ENCODE results near the gene CHCHD6. TPM values are rescaled to one million over a fixed set of nuclear protein-coding genes. Genes with fewer than 3 reads are reported as not detected.

Gene CHCHD6
- total and polyA plus RNA-seq, 2 donors (not counting 3 experiments of a cell fraction or from before 2014, with no cell fraction given), result 8.4 to 10.1 TPM

DNA sequence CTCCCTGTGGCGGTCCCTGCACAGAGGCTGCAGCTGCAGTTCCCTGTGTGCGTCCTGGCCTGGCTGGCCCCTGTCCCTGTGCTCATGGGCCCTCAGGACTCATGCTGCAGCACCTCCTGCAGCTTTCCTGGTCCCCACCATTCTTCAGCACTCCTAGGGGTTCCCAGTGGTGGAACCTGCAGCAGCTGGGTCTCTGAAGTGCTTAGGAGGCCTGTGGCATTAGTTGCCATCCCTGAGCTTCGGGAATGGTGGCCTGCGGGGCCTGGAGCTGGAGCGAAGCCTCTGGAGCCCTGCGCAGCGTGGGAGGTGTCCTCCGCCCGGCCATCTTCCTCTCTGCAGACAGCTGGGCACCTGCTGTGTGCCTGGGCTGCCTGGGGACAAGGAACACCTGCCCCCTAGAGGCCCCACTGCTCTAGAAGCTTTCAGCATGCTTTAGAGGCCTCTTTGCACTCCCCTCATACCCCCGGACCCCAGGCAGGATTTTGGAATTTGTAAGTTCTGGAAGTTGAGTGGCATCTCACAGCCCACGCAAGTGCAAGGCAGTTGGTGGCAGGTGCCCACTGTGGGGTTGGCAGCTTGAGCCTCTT is 292.0 kb downstream of the CHCHD6 start:
- no peaks in the 10 kb centered on the region for H3K9me1 ChIP-seq (replicated peaks; ENCODE audit: control insufficient read depth, extremely low read depth, insufficient read depth, low read length)
- H3K4me1 ChIP-seq (ENCODE audit: control insufficient read depth, extremely low read depth, insufficient read depth, low read length), result no peaks in the 10 kb centered on the region
- H2AFZ ChIP-seq (ENCODE audit: low read depth, low read length), result no peak overlapping the region
- FAIRE-seq, result no peak
- no peak overlapping the region for H3K27ac ChIP-seq (ENCODE audit: insufficient read depth, low read depth, low read length)
- H3K79me2 ChIP-seq (ENCODE audit: control insufficient read depth, insufficient read depth, low read length), result no peaks in the 10 kb centered on the region
- no peaks in the 10 kb centered on the region for H3K36me3 ChIP-seq (ENCODE audit: control insufficient read depth in 2 of 2, extremely low read depth in 1 of 2, insufficient read depth in 2 of 2, low read length in 2 of 2)
- ChIA-PET POLR2A (no interaction called here), CTCF (interaction anchor here (0.7 to 2.0 kb wide), 10 partner anchors 11 to 579 kb away, joined by 3 to 8 read pairs (median 3); partner anchors contain the start of gene PLXNA1)
- no peaks in the 10 kb centered on the region for H4K20me1 ChIP-seq (replicated peaks; ENCODE audit: control insufficient read depth, extremely low read depth, insufficient read depth, low read length)
- DNase-seq (ENCODE audit: low read depth, low spot score), result no peak
- TF ChIP-seq, protein P1, sequence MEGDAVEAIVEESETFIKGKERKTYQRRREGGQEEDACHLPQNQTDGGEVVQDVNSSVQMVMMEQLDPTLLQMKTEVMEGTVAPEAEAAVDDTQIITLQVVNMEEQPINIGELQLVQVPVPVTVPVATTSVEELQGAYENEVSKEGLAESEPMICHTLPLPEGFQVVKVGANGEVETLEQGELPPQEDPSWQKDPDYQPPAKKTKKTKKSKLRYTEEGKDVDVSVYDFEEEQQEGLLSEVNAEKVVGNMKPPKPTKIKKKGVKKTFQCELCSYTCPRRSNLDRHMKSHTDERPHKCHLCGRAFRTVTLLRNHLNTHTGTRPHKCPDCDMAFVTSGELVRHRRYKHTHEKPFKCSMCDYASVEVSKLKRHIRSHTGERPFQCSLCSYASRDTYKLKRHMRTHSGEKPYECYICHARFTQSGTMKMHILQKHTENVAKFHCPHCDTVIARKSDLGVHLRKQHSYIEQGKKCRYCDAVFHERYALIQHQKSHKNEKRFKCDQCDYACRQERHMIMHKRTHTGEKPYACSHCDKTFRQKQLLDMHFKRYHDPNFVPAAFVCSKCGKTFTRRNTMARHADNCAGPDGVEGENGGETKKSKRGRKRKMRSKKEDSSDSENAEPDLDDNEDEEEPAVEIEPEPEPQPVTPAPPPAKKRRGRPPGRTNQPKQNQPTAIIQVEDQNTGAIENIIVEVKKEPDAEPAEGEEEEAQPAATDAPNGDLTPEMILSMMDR (IDR thresholded peaks at IDR 0.05; ENCODE audit: extremely low read depth in 1 of 2, insufficient read depth in 1 of 2, low read depth in 1 of 2, low read length in 2 of 2), result peak; percentile 4 to 13
- TF ChIP-seq EZH2 (IDR thresholded peaks at IDR 0.05; ENCODE audit: borderline replicate concordance, low read depth, low read length, severe bottlenecking), result no peak
- H3K9ac ChIP-seq (replicated peaks; ENCODE audit: extremely low read depth, insufficient read depth, low read length), result no peak overlapping the region
- dilution Hi-C loops (cut with MboI; ENCODE audit: extremely low pct_ligation_motif_present, low sequenced_read_pairs), result no loop called here
- no peaks in the 10 kb centered on the region for H3K27me3 ChIP-seq (ENCODE audit: control insufficient read depth in 2 of 2, insufficient read depth in 2 of 2, low read length in 2 of 2)
- H3K4me3 ChIP-seq (replicated peaks in 1 of 3; ENCODE audit: insufficient read depth in 1 of 3, low read depth in 1 of 3, low read length in 3 of 3), result no peak overlapping the region
- H3K9me3 ChIP-seq (replicated peaks; ENCODE audit: control insufficient read depth, insufficient read depth, low read length), result no peaks in the 10 kb centered on the region
- intact Hi-C loops (cut with micrococcal nuclease), result no loop called here
- BruUV-seq (replicated peaks), result no TSS peak
- no peak overlapping the region for H3K4me2 ChIP-seq (ENCODE audit: insufficient read depth, low read length)

DNA sequence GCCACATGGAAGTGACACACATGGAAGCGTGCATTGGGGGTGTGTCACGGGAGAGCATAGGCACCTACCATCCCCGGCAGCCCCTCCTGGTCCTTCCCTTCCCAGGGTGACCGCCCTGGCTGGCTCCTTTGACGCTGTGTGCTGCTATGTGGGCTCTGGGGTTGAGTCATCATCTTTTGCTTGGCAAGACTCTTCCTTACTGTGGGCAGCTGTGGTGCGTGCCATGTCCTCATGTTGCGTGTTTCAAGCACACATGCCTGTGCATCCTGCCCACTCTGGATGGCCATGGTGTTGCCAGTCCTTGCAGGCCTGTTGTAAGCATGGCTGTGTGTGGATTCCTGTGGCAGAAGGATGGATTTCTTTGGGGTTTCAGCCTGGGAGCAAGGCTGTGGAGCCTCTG is 292.9 kb downstream of the CHCHD6 start:
- dilution Hi-C loops (cut with MboI; ENCODE audit: extremely low pct_ligation_motif_present, low sequenced_read_pairs), result no loop called here
- H3K9me3 ChIP-seq (replicated peaks; ENCODE audit: control insufficient read depth, insufficient read depth, low read length), result no peaks in the 10 kb centered on the region
- no TSS peak for BruUV-seq (replicated peaks)

More for the DNA sequence above, 292.9 kb downstream of the CHCHD6 start:
- H3K4me1 ChIP-seq (ENCODE audit: control insufficient read depth, extremely low read depth, insufficient read depth, low read length), result peaks cover 4% of the 10 kb centered on the region
- no peak overlapping the region for H3K9ac ChIP-seq (replicated peaks; ENCODE audit: extremely low read depth, insufficient read depth, low read length)
- no peaks in the 10 kb centered on the region for H3K36me3 ChIP-seq (ENCODE audit: control insufficient read depth in 2 of 2, extremely low read depth in 1 of 2, insufficient read depth in 2 of 2, low read length in 2 of 2)
- H3K79me2 ChIP-seq (ENCODE audit: control insufficient read depth, insufficient read depth, low read length), result no peaks in the 10 kb centered on the region
- H3K4me3 ChIP-seq (replicated peaks in 1 of 3; ENCODE audit: insufficient read depth in 1 of 3, low read depth in 1 of 3, low read length in 3 of 3), result no peak overlapping the region
- no peak for DNase-seq (ENCODE audit: low read depth, low spot score)
- ChIA-PET POLR2A (no interaction called here), CTCF (interaction anchor here (1.0 to 2.0 kb wide), 3 partner anchors 12 to 245 kb away, joined by 3 to 8 read pairs (median 3); no protein-coding TSS in a partner anchor)
- no peak for FAIRE-seq
- no peak overlapping the region for H3K4me2 ChIP-seq (ENCODE audit: insufficient read depth, low read length)
- H3K27me3 ChIP-seq (ENCODE audit: control insufficient read depth in 2 of 2, insufficient read depth in 2 of 2, low read length in 2 of 2), result no peaks in the 10 kb centered on the region
- intact Hi-C loops (cut with micrococcal nuclease), result no loop called here
- H4K20me1 ChIP-seq (replicated peaks; ENCODE audit: control insufficient read depth, extremely low read depth, insufficient read depth, low read length), result no peaks in the 10 kb centered on the region
- no peak for TF ChIP-seq FOS (IDR thresholded peaks at IDR 0.05; ENCODE audit: borderline replicate concordance, insufficient read depth, low read length)
- H2AFZ ChIP-seq (ENCODE audit: low read depth, low read length), result no peak overlapping the region
- no peak overlapping the region for H3K27ac ChIP-seq (ENCODE audit: insufficient read depth, low read depth, low read length)
- H3K9me1 ChIP-seq (replicated peaks; ENCODE audit: control insufficient read depth, extremely low read depth, insufficient read depth, low read length), result no peaks in the 10 kb centered on the region

Data from endothelial cell of umbilical vein (primary cell).